Astrocyte of the spinal cord (primary cell): ENCODE measurements around the gene NRXN3.
"Not testable (repeated sequence)": the region's sequence is repeated elsewhere in the genome, so short reads cannot be mapped to it uniquely, and the experiment has no call there.

ENCODE experiments used
- DNase-seq: peaks from one replicate; pipeline ENCODE4 v3.0.0; 2011; ENCODE audit warnings: low read depth, low spot score
- H3K4me3 ChIP-seq: 2 replicates; pipeline ENCODE4 v1.5.1; 2011; ENCODE audit warnings: low read depth, mild to moderate bottlenecking, low read length, moderate library complexity
- in situ Hi-C: cut with HindIII; loops from 2 replicates; pipeline ENCODE4 v1.10.0; 2017; ENCODE audit warnings: low sequenced_read_pairs
- TF ChIP-seq, protein P1 (sequence below): IDR thresholded peaks from 2 replicates; pipeline ENCODE4 v1.5.1; 2012; ENCODE audit warnings: low read depth, mild to moderate bottlenecking, low read length, inconsistent platforms

The NRXN3 gene

DNA sequence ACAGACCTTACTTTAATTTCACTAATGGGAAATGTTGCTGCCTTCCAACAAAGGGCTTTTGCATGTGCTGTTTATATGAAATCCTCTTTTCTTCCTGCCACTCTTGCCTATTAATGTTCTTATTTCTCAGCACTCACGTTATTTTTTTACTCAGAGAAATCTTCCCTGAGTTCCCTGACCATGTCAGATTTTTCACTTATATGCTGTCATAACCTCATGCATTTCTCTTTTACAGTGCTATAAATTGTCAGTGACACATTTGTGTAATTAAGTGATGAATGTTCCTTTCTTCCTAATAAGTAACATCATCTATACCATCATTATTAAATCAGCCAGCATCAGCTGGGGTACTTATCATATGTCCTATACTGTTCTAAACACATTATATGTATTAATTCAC lies 1597.1 kb downstream of the NRXN3 start:
- DNase-seq = no peak
- in situ Hi-C loops = no loop called here
- H3K4me3 ChIP-seq = no peak overlapping the region
- TF ChIP-seq, protein P1, sequence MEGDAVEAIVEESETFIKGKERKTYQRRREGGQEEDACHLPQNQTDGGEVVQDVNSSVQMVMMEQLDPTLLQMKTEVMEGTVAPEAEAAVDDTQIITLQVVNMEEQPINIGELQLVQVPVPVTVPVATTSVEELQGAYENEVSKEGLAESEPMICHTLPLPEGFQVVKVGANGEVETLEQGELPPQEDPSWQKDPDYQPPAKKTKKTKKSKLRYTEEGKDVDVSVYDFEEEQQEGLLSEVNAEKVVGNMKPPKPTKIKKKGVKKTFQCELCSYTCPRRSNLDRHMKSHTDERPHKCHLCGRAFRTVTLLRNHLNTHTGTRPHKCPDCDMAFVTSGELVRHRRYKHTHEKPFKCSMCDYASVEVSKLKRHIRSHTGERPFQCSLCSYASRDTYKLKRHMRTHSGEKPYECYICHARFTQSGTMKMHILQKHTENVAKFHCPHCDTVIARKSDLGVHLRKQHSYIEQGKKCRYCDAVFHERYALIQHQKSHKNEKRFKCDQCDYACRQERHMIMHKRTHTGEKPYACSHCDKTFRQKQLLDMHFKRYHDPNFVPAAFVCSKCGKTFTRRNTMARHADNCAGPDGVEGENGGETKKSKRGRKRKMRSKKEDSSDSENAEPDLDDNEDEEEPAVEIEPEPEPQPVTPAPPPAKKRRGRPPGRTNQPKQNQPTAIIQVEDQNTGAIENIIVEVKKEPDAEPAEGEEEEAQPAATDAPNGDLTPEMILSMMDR = no peak

DNA sequence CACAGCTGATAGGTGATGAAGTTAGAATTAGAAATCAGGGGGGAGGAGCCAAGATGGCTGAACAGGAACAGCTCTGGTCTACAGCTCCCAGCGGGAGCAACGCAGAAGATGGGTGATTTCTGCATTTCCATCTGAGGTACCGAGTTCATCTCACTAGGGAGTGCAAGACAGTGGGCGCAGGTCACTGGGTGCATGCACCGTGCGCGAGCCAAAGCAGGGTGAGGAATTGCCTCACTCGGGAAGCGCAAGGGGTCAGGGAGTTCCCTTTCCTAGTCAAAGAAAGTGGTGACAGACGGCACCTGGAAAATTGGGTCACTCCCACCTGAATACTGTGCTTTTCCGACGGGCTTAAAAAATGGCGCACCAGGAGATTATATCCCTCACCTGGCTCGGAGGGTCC lies 1597.5 kb downstream of the NRXN3 start:
- DNase-seq, H3K4me3 ChIP-seq, in situ Hi-C loops: not testable (repeated sequence)

DNA sequence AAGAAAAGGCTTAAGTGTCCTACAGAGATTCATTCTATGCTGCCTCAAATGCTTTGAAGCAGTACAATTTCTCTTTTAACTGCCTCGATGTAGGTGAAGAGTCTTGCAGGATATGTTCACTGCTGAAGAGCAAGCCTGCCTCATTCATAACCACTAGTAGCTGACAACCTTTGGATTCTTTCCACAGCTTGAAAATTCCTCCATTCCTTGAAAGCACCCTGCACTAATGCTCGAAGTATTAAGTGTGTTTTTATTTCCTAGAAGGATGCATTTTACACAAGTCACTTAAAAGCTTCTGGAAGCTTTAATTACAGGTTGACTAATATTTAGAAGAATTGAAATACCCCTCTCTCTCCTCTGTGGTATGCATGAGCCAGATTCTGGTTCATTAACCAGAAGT lies 1611.7 kb downstream of the NRXN3 start:
- TF ChIP-seq, protein P1 = no peak
- in situ Hi-C loops = no loop called here
- no peak overlapping the region for H3K4me3 ChIP-seq
- DNase-seq = peak; percentile 55

DNA sequence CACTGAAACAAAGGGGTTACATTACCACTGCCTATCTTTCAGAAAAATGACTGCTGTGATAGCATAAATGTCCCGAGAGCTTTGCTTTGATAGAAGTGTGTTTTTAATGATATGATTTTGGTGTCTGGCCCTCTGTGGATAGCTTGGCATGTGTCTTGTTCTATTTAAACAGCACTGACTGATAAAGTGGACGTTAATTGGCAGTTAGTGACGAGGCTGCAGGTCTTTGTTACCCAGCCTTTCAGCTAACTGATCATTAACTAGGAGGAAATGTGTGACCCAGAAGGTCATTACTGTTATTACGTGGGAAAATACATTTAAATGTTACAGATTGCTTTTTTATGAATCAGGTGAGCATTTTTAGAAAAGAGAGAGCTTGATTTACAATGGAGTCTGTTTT lies 1612.9 kb downstream of the NRXN3 start:
- TF ChIP-seq, protein P1 = no peak
- no peak overlapping the region for H3K4me3 ChIP-seq
- in situ Hi-C loops = no loop called here
- no peak for DNase-seq

DNA sequence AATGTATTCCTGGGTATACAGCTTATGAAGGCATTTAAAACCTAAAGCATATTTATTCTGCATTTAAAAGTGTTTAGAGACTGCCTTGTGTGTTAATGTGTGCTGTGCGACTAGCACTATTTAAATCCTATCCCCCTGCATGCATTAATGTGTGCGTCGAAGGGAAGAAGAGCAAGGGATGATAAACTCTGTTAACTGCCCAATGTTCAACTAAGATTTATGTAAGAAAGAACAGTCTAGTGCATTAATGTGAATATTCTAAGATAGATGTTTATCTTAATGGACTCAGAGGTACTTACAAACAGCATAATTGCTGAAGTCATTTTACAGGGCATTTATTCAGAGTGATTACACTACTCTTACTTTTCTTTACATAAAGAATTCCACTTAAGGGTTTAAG lies 1616.3 kb downstream of the NRXN3 start:
- in situ Hi-C loops = no loop called here
- no peak for DNase-seq
- TF ChIP-seq, protein P1 = no peak
- H3K4me3 ChIP-seq = no peak overlapping the region

DNA sequence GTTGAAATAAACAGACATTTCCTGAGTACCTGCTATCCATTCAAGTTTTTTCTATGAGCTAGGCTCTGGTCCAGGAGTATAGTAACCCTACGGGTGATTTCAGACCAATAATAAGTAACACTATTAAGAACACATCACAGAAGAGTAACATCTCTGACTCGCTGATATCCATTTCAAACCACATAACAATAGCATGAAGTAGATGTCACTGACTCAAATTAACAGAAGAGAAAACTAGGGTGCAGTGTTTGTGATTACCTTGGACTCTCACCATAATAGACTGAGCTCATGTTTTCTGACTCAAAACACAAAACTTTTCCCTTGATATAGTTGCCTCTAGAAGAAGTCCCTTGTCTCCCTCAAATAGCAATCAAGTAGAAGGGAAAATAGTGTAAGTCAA lies 1618.2 kb downstream of the NRXN3 start:
- H3K4me3 ChIP-seq = no peak overlapping the region
- in situ Hi-C loops = no loop called here

DNA sequence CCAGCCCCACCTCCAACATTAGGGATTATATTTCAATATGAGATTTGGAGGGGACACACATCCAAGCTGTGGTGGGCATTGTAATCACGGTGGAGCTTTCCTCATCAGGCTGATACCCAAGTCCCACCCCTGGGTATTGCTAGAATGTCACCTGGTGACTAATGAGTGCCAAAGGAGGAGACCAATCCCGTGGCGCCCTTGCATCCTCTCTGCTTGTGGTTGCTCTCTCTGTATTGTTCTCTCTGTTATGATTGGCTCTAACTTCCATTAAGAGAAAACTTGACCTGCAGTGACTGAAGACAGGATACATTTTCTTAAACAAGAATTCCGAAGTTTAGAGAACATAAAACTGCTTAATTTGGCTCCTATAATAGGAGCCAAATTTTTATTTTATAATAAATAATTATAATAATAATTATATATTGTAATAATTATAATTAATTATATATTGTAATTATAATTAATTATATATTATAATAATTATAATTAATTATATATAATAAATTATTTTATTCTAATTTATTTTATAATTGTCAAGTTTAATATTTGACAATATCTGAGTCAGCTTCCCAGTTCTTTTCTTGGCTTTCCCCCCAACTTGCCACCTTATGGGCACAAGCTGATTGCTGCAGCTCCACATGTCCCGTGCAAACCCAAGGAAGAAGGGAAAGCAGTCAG lies 1621.0 kb downstream of the NRXN3 start:
- TF ChIP-seq, protein P1 = no peak
- DNase-seq = no peak
- H3K4me3 ChIP-seq = no peak overlapping the region
- in situ Hi-C loops = no loop called here

More for the DNA sequence above, 1618.2 kb downstream of the NRXN3 start:
- TF ChIP-seq, protein P1 = no peak
- DNase-seq = no peak
